Neural cell (in vitro differentiated cells): ENCODE measurements around the gene MAVS.

Experiments used
- EP300 ChIP-seq: fragments of 450-650 bp; conservative IDR thresholded peaks from 2 replicates; pipeline ENCODE4 v1.6.1; 2014; ENCODE audit warnings: antibody characterized with exemption, mild to moderate bottlenecking, moderate library complexity; ENCODE audit not compliant: poor library complexity, severe bottlenecking
- EZH2 ChIP-seq: fragments of 200-600, 300-800 bp; shearing (Covaris generic), sonication (generic); IDR thresholded peaks from 2 replicates; pipeline ENCODE4 v1.6.1; 2014; ENCODE audit warnings: antibody characterized with exemption, low read length, borderline replicate concordance, mild to moderate bottlenecking; ENCODE audit not compliant: insufficient read depth, poor library complexity, severe bottlenecking
- MXI1 ChIP-seq: fragments of 450-650 bp; conservative IDR thresholded peaks from 2 replicates; pipeline ENCODE4 v1.6.1; 2014; ENCODE audit warnings: antibody characterized with exemption, mild to moderate bottlenecking; ENCODE audit not compliant: poor library complexity, severe bottlenecking
- POLR2AphosphoS5 ChIP-seq: IDR thresholded peaks from 2 replicates; pipeline ENCODE4 v1.6.1; 2012
- RAD21 ChIP-seq: fragments of 450-650 bp; conservative IDR thresholded peaks from 2 replicates; pipeline ENCODE4 v1.6.1; 2014; ENCODE audit warnings: antibody characterized with exemption, mild to moderate bottlenecking, moderate library complexity
- SMC3 ChIP-seq: fragments of 450-650 bp; conservative IDR thresholded peaks from 2 replicates; pipeline ENCODE4 v1.6.1; 2014; ENCODE audit warnings: antibody characterized with exemption, mild to moderate bottlenecking, moderate library complexity; ENCODE audit not compliant: poor library complexity
- TAF1 ChIP-seq: IDR thresholded peaks from 2 replicates; pipeline ENCODE4 v1.6.1; 2012; ENCODE audit warnings: low read depth
- TF ChIP-seq, protein P1 (sequence below): fragments of 450-650 bp; IDR thresholded peaks from 2 replicates; pipeline ENCODE4 v1.5.1; 2014; ENCODE audit warnings: antibody characterized with exemption, mild to moderate bottlenecking, moderate library complexity; ENCODE audit not compliant: poor library complexity, severe bottlenecking
- TF ChIP-seq, protein P2 (sequence below): IDR thresholded peaks from 2 replicates; pipeline ENCODE4 v1.6.1; 2012; ENCODE audit warnings: borderline replicate concordance

DNA sequence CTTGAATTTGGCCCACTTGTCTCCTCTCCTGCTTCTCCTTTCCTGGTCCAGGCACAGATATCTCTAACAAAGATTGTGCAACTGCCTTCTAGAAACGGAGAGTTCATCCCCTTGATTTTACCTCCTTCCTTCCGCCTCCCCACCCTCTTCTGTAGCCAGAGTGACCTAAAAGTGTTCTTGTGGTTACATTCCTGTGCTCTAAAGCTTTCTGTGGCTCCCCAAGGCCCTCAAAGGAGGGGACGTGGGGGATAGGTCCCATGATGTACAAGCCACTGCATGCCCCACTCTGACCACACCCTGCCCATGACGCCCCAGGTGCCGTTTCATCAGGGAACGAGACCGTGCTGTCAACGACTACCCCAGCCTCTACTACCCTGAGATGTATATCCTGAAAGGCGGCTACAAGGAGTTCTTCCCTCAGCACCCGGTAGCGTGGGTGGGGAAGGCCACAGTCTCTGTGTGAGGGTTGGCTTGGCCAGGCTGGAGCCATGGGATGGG is 42.3 kb upstream of the MAVS start:
- TF ChIP-seq RAD21: no peak
- no peak for TF ChIP-seq POLR2AphosphoS5
- TF ChIP-seq EZH2: no peak
- TF ChIP-seq, protein P1, sequence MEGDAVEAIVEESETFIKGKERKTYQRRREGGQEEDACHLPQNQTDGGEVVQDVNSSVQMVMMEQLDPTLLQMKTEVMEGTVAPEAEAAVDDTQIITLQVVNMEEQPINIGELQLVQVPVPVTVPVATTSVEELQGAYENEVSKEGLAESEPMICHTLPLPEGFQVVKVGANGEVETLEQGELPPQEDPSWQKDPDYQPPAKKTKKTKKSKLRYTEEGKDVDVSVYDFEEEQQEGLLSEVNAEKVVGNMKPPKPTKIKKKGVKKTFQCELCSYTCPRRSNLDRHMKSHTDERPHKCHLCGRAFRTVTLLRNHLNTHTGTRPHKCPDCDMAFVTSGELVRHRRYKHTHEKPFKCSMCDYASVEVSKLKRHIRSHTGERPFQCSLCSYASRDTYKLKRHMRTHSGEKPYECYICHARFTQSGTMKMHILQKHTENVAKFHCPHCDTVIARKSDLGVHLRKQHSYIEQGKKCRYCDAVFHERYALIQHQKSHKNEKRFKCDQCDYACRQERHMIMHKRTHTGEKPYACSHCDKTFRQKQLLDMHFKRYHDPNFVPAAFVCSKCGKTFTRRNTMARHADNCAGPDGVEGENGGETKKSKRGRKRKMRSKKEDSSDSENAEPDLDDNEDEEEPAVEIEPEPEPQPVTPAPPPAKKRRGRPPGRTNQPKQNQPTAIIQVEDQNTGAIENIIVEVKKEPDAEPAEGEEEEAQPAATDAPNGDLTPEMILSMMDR: no peak
- TF ChIP-seq, protein P2, sequence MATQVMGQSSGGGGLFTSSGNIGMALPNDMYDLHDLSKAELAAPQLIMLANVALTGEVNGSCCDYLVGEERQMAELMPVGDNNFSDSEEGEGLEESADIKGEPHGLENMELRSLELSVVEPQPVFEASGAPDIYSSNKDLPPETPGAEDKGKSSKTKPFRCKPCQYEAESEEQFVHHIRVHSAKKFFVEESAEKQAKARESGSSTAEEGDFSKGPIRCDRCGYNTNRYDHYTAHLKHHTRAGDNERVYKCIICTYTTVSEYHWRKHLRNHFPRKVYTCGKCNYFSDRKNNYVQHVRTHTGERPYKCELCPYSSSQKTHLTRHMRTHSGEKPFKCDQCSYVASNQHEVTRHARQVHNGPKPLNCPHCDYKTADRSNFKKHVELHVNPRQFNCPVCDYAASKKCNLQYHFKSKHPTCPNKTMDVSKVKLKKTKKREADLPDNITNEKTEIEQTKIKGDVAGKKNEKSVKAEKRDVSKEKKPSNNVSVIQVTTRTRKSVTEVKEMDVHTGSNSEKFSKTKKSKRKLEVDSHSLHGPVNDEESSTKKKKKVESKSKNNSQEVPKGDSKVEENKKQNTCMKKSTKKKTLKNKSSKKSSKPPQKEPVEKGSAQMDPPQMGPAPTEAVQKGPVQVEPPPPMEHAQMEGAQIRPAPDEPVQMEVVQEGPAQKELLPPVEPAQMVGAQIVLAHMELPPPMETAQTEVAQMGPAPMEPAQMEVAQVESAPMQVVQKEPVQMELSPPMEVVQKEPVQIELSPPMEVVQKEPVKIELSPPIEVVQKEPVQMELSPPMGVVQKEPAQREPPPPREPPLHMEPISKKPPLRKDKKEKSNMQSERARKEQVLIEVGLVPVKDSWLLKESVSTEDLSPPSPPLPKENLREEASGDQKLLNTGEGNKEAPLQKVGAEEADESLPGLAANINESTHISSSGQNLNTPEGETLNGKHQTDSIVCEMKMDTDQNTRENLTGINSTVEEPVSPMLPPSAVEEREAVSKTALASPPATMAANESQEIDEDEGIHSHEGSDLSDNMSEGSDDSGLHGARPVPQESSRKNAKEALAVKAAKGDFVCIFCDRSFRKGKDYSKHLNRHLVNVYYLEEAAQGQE: no peak
- no peak for TF ChIP-seq MXI1
- no peak for TF ChIP-seq TAF1
- no peak for TF ChIP-seq SMC3
- TF ChIP-seq EP300: no peak
